Fibroblast of villous mesenchyme (primary cell): ENCODE results near the gene ZNF700. TPM values are rescaled to one million over a fixed set of nuclear protein-coding genes. Genes with fewer than 3 reads are reported as not detected.

Experiments
- DNase-seq: peaks from one replicate; pipeline ENCODE4 v3.0.0-alpha.2; 2010; ENCODE audit warnings: low read depth
- H3K4me3 ChIP-seq: 2 replicates; pipeline ENCODE4 v1.5.1; 2011; ENCODE audit warnings: low read depth, mild to moderate bottlenecking, low read length
- small RNA-seq: library from RNA; depleted of rRNA; stranded (forward); fragments of <200 nt; gene quantifications from one replicate; pipeline ENCODE3, GENCODE V24; 2012
- total RNA-seq: library from RNA; depleted of rRNA; stranded (reverse); fragments of >200 nt; gene quantifications from 2 replicates; pipeline ENCODE4 v1.2.3, GENCODE V29; 2012
- TF ChIP-seq, protein P1 (sequence below): IDR thresholded peaks from 2 replicates; pipeline ENCODE4 v1.5.1; 2012; ENCODE audit warnings: low read depth, mild to moderate bottlenecking, low read length; ENCODE audit not compliant: insufficient read depth

Gene ZNF700
- total RNA-seq, 1 donor = 6.9 TPM

- peak; percentile 11 for DNase-seq
- TF ChIP-seq, protein P1, sequence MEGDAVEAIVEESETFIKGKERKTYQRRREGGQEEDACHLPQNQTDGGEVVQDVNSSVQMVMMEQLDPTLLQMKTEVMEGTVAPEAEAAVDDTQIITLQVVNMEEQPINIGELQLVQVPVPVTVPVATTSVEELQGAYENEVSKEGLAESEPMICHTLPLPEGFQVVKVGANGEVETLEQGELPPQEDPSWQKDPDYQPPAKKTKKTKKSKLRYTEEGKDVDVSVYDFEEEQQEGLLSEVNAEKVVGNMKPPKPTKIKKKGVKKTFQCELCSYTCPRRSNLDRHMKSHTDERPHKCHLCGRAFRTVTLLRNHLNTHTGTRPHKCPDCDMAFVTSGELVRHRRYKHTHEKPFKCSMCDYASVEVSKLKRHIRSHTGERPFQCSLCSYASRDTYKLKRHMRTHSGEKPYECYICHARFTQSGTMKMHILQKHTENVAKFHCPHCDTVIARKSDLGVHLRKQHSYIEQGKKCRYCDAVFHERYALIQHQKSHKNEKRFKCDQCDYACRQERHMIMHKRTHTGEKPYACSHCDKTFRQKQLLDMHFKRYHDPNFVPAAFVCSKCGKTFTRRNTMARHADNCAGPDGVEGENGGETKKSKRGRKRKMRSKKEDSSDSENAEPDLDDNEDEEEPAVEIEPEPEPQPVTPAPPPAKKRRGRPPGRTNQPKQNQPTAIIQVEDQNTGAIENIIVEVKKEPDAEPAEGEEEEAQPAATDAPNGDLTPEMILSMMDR = no peak
- no peak overlapping the region for H3K4me3 ChIP-seq
These were observed 70.3 kb downstream of the ZNF700 start for GRCh38 chr19:11995174-11995573.

Small RNAs within 50 kb of the gene (small RNA-seq; reads per million reads assigned to genes)
- not detected for gene RNA5SP464

Other genes with a start within 250 kb of the ZNF700 start
- 5.2 and 5.6 TPM in 2 replicates for gene ZNF823, start 186.2 kb upstream of the ZNF700 start, total RNA-seq
- gene ZNF441, start 158.1 kb upstream of the ZNF700 start, total RNA-seq = 5.6 and 6.8 TPM in 2 replicates
- gene ZNF491, start 126.6 kb upstream of the ZNF700 start, total RNA-seq = 1.3 and 2.2 TPM in 2 replicates
- gene ZNF440, start 110.8 kb upstream of the ZNF700 start, total RNA-seq = 6.8 and 9.5 TPM in 2 replicates
- gene ZNF439, start 76.4 kb upstream of the ZNF700 start, total RNA-seq = 2.6 and 4.3 TPM in 2 replicates
- 8.1 and 12.1 TPM in 2 replicates for gene ZNF69, start 37.3 kb upstream of the ZNF700 start, total RNA-seq
- gene ZNF763, start 39.9 kb downstream of the ZNF700 start, total RNA-seq = 0.32 and 0.86 TPM in 2 replicates
- 1.3 and 4.2 TPM in 2 replicates for gene ZNF433, start 110.6 kb downstream of the ZNF700 start, total RNA-seq
- under 0.01 TPM in 2 replicates for gene ZNF878, start 127.9 kb downstream of the ZNF700 start, total RNA-seq
- gene ZNF844, start 139.6 kb downstream of the ZNF700 start, total RNA-seq = 1.3 and 1.7 TPM in 2 replicates
- 3.5 and 6.0 TPM in 2 replicates for gene ZNF20, start 215.2 kb downstream of the ZNF700 start, total RNA-seq
- 10.3 and 14.7 TPM in 2 replicates for gene ZNF625, start 231.6 kb downstream of the ZNF700 start, total RNA-seq
- gene ZNF136, start 238.0 kb downstream of the ZNF700 start, total RNA-seq = 5.2 and 8.2 TPM in 2 replicates